ENCODE data around the gene CERS5.

- TF ChIP-seq, protein P1, sequence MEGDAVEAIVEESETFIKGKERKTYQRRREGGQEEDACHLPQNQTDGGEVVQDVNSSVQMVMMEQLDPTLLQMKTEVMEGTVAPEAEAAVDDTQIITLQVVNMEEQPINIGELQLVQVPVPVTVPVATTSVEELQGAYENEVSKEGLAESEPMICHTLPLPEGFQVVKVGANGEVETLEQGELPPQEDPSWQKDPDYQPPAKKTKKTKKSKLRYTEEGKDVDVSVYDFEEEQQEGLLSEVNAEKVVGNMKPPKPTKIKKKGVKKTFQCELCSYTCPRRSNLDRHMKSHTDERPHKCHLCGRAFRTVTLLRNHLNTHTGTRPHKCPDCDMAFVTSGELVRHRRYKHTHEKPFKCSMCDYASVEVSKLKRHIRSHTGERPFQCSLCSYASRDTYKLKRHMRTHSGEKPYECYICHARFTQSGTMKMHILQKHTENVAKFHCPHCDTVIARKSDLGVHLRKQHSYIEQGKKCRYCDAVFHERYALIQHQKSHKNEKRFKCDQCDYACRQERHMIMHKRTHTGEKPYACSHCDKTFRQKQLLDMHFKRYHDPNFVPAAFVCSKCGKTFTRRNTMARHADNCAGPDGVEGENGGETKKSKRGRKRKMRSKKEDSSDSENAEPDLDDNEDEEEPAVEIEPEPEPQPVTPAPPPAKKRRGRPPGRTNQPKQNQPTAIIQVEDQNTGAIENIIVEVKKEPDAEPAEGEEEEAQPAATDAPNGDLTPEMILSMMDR (IDR thresholded peaks at IDR 0.05), result no peak
- TF ChIP-seq POLR2A (IDR thresholded peaks at IDR 0.05), result no peak
- TF ChIP-seq POLR2AphosphoS5 (IDR thresholded peaks at IDR 0.05), result no peak
These were observed 46.6 kb downstream of the CERS5 start for GRCh38 chr12:50120521-50120920.

Measured in prostate gland (tissue), 2 donors.